GM18517 (cell line): Measurements from ENCODE around the gene HSPA4.

Experiments
- ATAC-seq: cut with Tn5 transposase; IDR thresholded peaks from one replicate; pipeline ENCODE4 v1.9.1; 2021; ENCODE audit warnings: mild to moderate bottlenecking, moderate library complexity; ENCODE audit not compliant: unreplicated experiment

Gene HSPA4

DNA sequence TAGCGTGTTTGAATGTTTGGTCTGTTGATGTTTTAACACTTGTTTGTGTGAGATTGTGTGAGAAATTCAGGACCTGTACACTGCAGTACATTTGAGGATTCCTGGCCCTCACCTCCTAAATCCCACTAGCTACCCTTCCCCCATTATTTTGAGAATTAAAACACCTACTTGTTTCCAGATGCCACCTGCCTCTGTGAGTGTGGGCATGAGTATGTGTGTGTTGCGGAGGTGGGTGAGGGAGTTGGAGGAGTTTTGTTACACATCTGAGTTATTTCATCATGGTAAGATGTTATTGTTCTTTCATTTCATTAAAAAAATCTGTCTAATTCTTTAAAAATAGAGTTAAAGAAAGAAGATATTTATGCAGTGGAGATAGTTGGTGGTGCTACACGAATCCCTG is 36.3 kb downstream of the HSPA4 start:
- ATAC-seq: no peak

- no peak for ATAC-seq
These were observed 39.2 kb downstream of the HSPA4 start for GRCh38 chr5:133091034-133091433.

DNA sequence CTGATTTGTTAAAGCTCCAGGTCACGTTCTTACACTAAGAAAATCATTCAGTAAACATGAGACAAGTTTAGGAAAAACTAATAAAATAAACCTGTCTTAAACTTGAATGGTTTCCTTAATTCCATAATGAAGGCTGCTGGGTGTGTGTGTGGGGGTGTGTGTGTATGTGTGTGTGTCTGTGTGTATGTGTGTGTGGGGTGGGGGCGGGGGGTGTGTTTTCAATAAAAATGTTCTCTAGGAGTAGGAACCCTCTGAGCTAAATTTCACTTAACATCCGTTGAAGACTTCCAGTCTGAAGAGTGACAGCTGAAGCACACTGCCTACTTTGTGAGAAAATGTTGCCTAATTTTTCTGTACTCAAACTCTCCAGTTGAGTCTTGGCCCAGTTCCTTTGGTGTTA is 54.5 kb downstream of the HSPA4 start:
- ATAC-seq: no peak

DNA sequence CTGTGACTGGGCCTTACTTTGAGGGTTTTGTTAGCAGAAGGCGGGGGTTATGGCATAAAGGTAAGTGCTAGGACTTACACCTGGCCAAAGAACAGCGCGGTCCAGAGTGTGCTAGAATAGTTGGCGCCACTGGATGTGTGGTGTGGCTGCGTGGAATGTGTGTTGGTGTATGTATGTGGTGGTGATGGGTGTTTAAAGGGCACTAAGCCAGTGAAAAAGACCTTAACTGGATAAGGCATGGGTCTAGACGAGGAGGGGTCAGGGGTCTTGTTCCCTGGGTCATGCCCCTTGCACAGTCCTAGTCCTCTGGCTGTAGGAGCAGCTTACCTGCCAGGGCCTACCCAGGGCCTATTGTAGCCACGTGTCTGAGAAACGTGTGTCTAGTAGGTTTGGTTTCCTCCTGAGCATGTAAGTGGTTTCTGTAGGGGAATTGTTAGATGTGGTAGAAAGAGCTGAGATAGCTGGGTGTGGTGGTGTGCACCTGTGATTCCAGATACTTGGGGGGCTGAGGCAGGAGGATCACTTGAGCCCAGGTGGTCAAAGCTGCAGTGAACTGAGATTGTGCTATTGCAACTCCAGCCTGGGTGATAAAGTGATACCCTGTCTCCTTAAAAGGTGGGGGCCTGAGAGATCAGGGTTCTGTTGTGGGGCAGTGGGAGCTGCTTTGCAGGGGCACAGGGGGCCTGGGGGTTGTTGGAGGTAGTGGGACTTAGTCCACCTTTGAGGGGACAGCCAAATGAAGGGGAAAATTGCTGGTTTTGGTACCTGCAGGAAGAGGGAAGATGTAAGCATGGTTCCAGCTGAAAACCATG is 55.2 kb downstream of the HSPA4 start:
- no peak for ATAC-seq

GRCh38 chr5:133108481-133108921 is 56.7 kb downstream of the HSPA4 start:
- no peak for ATAC-seq

GRCh38 chr5:133109655-133110483 is 58.1 kb downstream of the HSPA4 start:
- ATAC-seq: no peak

DNA sequence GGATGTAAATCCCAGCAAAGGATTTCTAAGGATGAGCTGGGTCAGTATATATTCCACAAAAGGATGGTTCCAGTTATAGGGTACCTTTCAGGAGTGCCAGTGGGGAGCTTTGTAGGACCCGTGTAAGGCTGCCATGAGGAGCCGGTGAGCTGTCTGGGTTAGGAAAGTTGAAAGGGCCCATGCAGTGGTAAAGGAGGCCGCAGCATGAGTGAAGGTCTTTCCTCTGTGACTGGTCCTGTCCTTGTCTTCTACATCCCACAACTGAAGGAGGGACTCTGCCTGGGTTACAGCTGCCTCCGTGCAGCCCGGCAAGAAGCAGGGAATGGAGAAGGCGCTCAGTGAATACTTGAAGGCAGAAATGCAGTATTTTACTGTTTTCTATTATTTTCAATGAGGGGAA is 58.9 kb downstream of the HSPA4 start:
- ATAC-seq: no peak

DNA sequence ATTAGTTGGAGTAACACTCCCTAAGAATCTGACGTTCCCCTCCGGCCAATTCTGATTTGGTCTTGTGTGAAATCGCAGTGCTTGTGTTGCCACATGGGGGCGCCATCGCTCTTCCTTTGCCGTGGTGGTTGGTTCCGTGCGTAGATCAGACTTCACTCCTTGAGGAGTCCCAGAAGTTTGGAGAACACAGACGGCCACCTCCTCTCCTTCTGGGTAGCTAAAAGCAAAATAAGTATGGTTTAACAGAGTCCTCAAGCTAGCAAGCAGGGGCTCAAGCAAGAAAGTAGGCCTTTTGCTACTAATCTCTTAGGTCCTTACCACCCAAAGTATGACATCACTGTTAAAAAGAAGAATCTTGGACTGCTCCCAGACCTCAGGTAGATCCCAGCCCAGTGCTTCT is 59.5 kb downstream of the HSPA4 start:
- ATAC-seq: peak; percentile 47

DNA sequence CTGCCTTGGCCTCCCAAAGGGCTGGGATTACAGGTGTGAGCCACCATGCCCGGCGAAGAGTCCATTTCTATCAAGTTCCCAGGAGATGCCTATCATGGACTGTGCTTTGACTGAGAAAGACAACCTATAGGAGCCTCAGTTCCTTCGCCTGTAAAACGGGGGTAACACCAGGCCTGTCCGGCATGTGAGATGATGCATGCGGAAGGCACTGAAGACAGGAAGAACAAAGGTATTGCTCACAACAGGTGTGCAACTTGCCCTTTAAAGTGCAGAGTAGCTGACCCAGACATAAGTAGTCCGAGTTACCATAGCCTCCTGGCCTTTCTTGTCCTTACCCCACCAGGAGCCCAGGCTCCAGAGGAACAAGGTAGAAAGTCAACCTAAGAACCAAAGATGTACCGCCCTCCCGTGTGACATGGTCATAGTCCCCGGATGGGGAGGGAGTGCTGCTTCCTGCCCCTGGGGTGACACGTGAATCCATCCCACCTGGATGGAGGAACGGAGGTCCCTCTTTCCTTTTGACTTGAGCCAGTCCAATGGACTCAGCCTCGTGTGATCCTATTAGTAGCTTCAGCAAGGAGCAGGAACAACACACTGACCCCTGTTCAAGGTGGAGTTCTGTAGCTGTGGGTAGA is 60.3 kb downstream of the HSPA4 start:
- ATAC-seq: no peak

- no peak for ATAC-seq
These were observed 61.7 kb downstream of the HSPA4 start for GRCh38 chr5:133113331-133114061.

DNA sequence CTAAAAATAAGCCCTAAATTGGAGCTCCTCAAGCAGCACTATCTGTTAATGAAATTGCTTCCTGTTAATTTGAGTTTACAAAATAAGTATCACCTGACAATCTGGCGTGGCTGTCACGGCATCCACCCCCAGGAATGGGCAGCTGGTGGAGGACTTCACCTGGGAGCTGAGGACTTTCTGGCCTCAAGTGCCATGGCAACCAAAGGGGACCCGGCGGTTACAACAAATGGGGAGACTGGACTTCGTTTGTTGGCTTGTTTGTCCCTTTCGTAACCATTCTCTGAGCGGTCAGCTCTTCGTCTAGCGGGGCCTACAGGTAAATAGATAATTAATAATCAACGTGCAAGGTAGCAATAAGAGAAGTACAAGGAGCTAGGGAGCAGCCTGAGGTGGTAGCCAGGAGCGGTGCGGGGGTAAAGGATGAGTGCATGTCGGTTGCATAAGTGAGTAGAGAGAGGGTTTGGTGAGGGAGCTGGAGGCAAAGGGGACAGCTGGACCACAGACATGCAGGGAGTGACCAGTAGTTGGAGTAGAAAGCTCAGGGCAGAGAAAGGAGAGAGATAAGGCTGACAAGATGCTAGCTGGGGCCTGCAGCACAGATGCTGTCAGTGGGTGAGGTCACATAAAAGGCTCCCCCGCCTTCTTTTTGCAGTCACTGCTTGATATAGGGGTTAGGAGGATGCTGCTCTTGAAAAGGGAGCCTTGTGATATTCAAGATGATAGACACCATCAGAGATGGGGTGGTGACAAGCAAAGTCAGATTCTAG is 62.5 kb downstream of the HSPA4 start:
- no peak for ATAC-seq

- no peak for ATAC-seq
These were observed 63.1 kb downstream of the HSPA4 start for GRCh38 chr5:133114933-133115310.

DNA sequence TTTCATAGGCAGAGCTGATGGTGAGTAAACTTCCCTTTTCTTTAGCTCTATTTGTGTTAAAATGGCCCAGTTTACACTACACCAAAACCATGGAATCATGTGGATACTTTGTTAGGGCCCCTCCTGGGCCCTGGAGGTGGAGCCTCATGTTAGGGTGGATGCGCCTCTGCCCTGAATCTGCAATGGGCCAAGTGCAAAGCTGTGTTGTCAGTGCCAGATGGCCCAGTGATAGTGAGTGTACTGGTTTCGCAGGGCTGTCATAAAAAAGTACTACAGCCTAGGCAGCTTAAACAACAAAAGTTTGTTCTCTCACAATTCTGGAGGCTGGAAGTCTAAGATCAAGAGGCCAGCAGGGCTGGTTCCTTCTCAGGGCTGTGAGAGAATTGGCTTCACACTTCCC is 64.8 kb downstream of the HSPA4 start:
- ATAC-seq: no peak

GRCh38 chr5:133117166-133117911 is 65.5 kb downstream of the HSPA4 start:
- ATAC-seq: no peak

DNA sequence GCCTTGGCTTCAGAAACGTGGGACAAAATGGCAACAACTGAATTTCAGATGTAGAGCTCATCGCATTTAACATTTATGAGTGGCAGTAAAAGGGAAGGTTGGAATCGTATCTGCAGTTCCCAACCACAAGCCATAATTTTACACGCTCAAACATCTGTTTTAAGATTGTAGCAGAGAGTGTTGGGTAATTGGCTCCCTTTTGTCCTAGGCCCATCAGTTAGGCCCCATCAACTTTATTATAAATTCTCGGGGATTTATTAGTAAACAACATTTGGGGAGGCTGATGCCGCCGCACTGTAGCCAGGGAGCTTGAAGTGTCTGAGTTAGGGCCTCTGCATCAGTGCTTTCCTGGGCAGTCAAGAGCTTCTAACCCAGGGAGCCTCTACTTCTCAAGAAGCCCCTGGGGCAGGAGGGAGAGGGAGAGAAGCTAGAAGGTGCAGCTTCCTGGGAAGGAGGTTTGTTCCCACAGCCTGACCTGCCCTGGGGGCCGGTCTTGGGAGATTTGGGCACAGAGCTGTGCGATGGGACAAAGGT is 66.2 kb downstream of the HSPA4 start:
- ATAC-seq: no peak

- ATAC-seq: no peak
These were observed 66.9 kb downstream of the HSPA4 start for GRCh38 chr5:133118741-133119140.

DNA sequence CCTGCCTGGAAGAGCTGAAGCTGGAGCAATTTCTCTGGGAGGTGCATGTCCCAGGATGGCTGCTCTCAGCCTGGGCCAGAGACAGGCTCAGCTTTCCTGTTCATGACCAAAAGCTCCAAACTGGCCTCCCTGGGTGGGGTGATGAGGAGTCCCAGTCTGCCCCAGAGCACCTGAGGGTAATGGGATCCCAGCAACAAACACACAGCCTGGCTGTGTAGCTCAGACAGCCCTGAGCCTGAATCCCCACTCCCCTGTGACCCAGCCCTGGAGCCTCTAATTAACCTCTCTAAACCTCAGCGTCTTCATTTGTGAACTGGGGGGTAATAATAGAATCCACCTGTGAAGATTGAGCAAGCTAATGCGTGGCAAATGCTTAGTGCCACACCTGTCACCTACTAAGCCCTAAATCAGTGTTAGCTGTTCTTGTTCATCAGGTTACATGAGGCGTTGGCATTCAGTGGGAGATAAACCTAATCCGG is 67.5 kb downstream of the HSPA4 start:
- ATAC-seq: no peak

DNA sequence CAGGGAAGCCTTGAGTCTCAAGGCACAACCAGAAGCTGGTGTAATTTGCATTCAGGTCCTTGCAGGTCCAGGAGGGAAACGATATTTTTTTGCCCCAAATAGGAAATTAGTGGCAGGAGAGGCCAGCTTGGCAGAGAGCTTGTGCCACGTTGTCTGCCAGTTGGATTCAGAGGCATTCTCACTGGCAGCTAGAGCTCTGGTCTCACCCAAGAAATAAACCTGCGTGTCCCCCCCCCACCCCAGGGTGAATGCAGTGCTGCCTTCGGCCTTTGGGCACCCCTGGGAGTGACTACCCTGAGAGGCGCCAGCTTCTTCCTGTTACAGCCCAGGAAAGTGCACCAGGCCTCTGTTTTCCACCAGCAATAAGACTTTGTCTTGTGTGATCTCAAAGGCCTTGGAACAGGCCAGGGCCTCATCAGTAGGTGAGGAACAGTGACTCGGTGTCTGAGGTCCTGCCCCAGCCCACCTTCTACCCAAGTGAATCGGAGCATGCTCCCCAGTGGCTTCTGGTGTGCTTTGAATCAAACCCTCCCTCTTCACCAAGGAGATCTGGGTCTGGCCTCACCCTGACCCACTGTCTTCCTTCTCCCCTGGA is 68.4 kb downstream of the HSPA4 start:
- ATAC-seq: no peak

GRCh38 chr5:133121080-133121479 is 69.3 kb downstream of the HSPA4 start:
- ATAC-seq: no peak
